WI38 (cell line): ENCODE data around the gene FTO.

Experiments
- H3K4me3 ChIP-seq: 2 replicates; pipeline ENCODE4 v1.5.1; 2011; ENCODE audit warnings: low read depth, mild to moderate bottlenecking, control low read depth, low read length
- CTCF ChIP-seq: IDR thresholded peaks from 2 replicates; pipeline ENCODE4 v1.5.1; 2012; ENCODE audit warnings: low read depth, mild to moderate bottlenecking, control low read depth, low read length

FTO gene

GRCh38 chr16:53826658-53827057 is 122.7 kb downstream of the FTO start:
- TF ChIP-seq CTCF: no peak
- no peak overlapping the region for H3K4me3 ChIP-seq

- no peak for TF ChIP-seq CTCF
- no peak overlapping the region for H3K4me3 ChIP-seq
Observed at GRCh38 chr16:53827741-53828140, 123.8 kb downstream of the FTO start.

- TF ChIP-seq CTCF: no peak
- H3K4me3 ChIP-seq: no peak overlapping the region
Observed at GRCh38 chr16:53829186-53829747, 125.3 kb downstream of the FTO start.

- no peak for TF ChIP-seq CTCF
- H3K4me3 ChIP-seq: no peak overlapping the region
Observed at GRCh38 chr16:53832896-53833544, 129.1 kb downstream of the FTO start.

GRCh38 chr16:53836142-53836541 is 132.2 kb downstream of the FTO start:
- H3K4me3 ChIP-seq: no peak overlapping the region
- TF ChIP-seq CTCF: no peak

GRCh38 chr16:53836680-53837079 is 132.7 kb downstream of the FTO start:
- H3K4me3 ChIP-seq: no peak overlapping the region
- no peak for TF ChIP-seq CTCF

GRCh38 chr16:53837426-53837825 is 133.5 kb downstream of the FTO start:
- no peak for TF ChIP-seq CTCF
- no peak overlapping the region for H3K4me3 ChIP-seq
